GM19193 (cell line): ENCODE results near the gene CNGB1.

ENCODE experiments used
- POLR2A ChIP-seq: IDR thresholded peaks from 4 replicates; pipeline ENCODE4 v1.6.1; 2011; ENCODE audit not compliant: insufficient read depth, insufficient read length; ENCODE audit errors: extremely low read depth

CNGB1 gene

DNA sequence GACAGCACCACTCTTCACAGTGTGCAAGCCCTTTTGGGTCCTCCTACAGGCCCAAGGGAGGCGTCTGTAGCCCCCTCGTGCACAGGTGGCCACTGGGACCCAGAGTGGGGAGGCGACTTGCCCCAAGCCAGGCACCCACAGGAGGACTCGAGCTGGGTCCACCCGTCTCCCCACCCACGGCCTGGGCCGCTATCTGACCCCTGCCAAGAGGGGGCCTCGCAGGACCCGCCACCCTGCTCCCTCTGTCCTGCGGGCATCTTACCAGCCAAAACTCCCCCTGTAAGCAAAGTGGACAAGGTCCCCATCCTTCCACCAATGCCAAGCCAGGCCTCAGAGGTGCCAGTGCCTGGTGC, 31.1 kb downstream of the CNGB1 start:
- TF ChIP-seq POLR2A = no peak

DNA sequence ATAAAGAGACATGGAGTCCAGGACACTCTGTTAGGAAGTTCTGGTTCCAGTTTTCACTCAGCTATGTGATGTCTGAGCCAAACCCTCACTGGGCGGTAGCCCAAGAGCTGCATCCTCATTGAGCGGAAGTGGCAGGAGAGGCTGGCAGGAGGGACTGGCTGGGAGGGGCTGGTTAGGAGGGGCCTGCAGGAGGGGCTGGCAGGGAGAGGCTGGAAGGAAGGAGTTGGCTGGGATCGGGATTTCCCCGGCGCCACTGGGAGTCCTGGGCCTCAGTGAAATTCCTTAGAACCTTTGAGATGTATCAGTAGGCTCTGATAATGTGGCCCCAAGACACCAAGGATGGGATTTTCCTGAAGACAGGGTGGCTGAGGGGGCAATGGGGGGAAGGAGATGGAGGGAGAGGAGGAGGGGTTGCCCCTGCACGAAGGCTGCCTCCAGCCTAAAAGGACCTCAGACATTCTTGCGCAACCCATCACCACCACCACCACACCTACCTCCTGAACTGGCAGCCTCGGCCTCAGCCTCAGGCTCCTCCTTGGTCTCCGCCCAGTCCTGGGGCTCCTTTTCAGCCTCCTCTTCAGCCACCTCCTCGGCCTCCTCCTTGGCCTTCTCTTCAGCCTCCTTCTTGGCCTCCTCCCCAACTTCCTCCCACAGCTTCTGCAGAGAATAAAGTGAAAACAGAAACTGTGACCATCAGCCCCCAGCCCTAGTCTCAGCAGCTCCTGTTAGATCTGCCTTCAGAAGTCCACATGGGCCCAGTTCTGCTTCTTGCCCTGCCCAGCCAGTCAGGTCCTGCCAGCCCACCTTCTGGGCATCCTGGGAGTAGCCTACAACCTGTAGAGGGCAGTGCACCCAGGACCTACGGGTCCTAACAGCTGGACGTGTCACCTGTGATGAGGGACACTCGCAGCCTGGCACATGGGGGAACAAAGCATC, 31.7 kb downstream of the CNGB1 start:
- no peak for TF ChIP-seq POLR2A

DNA sequence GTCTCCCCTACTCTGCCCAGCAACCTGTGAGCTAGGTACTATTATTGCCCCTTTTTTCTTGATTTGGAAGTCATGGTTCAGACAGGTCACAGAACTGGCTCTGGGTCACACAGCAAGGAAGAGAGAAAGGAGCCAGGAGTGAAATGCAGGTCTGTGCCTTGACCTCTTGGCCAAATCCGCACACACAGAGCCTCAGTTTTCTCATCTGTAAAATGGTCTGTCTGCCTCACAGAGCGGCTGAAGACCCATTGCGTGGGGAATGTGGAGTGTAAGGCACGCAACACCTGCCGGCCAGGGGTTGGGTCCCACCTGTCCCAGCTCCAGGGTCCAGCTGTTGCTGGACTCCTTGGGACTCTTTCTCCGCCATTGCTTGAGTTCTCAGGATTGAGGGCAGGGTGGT, 32.4 kb downstream of the CNGB1 start:
- no peak for TF ChIP-seq POLR2A

DNA sequence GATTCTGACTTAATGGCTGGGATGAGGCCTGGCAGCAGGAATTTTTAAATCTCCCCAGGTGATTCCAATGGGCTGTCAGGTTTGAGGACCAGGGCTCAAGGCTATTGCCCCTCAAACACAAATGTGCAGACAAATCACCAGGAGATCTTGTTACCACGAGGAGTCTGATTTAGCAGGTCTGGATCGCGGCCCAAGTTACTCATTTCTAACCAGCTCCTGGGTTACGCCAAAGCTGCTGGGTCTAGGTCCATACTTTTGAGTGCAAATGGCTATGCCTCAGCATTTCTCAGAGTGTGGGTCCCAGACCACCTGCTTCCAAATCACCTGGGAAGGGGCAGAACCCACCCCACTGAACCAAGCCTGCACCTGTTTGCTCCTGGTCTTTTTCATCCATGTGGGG, 33.1 kb downstream of the CNGB1 start:
- no peak for TF ChIP-seq POLR2A

DNA sequence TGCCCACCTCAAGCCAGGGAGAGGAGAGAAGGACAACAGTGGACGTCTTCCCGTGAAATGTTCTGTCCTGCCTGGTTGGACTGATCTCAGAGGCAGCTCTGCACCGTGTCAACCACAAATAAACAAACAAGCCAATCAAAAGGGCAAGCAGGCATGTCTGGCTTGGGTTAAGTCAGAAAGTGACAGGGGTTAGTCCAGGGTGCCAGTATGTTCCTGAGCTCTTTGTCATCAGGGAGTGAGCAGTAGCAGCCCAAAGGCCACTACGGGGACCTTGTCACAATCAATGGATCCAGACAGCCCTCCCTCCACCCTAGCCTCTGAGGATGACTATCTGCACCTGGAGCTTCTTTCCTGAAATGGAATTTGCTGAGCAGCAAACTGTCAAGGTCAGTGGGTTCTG, 35.0 kb downstream of the CNGB1 start:
- TF ChIP-seq POLR2A = no peak

DNA sequence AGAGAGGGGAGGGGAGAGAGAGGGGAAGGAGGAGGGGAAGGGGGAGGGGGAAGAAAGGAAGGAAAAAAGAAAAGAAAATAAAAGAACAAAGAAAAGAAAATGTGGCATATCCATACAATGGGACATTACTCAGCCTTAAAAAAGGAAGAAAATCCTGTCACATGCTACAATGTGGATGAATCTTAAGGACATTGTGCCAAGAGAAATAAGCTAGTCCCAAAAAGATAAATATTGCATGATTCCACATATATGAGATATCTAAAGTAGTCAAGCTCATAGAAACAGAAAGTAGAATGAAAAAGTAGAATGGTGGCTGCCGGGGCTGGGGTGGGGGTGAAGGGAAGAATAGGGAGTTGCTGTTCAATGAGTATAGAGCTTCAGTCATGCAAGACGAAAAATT, 40.4 kb downstream of the CNGB1 start:
- TF ChIP-seq POLR2A = no peak

DNA sequence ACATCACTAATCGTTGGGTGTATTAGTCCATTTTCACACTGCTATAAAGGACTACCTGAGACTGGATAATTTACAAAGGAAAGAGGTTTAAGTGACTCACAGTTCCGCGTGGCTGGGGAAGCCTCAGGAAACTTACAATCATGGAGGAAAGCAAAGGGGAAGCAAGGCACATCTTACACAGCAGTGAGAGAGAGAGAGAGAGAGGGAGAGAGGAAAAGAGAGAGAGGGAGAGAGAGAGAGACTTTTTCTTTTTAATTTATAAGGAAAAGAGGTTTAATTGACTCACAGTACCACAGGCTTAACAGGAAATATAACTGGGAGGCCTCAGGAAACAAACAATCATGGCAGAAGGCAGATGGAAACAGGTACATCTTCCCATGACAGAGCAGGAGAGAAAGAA, 41.7 kb downstream of the CNGB1 start:
- no peak for TF ChIP-seq POLR2A

DNA sequence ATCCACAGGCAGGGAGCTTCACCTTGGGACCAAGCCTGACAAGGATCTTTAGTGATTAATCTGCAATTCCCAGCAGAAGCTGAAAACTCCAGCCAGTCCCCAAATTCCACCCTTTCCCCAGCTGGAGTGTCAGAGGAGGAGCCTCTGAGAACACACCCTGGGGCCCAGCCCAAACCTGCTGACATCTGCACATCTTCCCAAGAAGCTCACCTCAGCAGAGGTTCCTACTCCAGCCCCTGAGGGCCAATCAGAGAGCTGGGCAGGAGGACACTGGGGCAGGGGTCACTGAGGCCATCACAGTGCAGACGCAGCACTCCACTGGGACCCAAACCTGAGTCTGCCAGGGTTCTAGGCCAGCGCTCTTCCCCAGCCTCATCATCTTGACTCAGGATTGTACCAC, 44.9 kb downstream of the CNGB1 start:
- no peak for TF ChIP-seq POLR2A

DNA sequence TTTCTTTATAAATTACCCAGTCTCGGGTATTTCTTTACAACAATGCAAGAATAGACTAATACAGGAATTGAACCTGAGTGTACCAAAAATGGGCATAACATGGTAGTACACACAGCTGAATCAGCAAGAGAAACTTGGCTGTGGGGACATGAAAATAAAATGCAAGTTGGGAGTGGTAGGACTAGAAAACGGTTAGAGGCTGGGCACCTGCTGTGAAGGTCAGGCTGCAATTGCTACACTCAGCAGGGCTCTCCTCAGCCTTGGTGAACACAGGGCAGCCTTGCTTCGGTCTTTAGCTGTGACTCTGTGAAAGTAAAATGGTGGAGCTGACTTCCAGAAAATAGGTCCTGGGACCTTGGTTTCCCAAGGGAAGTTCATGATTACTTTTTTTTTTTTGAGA, 45.6 kb downstream of the CNGB1 start:
- no peak for TF ChIP-seq POLR2A

DNA sequence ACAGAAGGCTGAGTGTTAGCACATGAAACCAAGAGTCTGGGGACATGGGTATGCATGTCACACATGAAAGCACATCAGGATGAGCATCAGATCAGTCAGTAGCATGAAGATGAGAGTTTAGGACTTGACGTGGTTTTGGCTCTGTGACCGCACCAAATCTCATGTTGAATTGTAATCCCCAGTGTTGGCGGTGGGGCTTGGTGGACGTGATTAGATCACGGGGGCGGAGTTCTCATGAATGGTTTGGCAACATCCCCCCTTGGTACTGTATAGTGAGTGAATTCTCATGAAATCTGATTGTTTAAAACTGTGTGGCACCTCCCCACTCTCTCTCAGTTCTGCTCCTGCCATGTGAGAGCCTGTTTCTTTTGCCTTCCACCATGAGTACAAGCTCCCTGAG, 46.4 kb downstream of the CNGB1 start:
- TF ChIP-seq POLR2A = no peak

DNA sequence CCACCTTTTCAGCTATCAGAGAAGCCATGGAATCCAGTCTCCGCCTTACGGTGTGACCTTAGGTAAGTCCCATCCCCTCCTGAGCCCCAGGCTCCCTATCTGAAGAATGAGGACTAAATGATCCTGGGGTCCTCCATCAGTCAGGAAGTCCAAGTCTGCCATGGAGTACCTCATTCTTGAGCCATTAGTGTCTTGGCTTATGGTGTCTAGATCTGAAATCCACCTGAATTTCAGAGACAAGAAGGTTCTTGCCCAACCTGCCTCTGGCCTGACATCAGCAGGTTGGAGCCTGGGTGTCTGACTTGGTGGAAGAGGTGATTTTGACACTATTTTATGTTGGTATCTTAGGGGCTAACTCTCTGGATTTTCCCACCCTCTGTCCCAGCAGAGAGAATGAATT, 47.1 kb downstream of the CNGB1 start:
- TF ChIP-seq POLR2A = no peak

DNA sequence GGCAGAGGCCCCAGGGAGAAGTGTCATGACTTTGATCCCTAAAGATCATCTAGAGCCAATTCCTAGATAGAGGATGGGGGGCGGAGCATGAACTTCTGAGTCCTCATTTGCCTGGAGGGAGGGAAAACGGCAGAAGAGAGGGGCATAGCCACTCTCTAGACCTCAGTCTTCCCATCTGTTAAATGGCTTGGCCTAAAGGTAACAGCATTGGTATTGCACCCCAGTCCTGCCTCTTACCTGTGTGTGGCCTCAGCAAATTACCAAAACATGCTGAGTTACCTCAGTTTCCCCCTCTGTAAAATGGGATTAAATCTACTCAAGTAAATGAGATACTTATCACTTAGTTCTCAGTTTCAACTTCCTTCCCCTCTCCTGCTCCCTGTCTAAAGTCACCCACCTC, 47.5 kb downstream of the CNGB1 start:
- no peak for TF ChIP-seq POLR2A

DNA sequence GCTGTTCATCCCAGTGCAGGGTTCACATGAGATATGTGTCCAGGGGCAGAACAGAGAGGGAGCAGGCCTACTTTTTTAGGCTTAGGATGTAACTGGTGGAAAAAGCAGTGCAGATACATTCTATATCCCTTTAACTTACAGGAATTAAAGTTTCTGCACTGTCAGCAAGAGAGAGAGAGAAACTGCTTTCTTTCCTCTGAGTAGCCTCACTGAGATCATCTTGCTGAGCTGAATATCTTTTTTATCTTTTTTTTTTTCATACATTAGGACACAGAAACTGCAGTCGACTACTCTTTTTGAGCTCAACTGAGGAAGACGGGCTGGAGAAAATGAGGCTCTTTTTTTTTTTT, 50.1 kb downstream of the CNGB1 start:
- TF ChIP-seq POLR2A = no peak

DNA sequence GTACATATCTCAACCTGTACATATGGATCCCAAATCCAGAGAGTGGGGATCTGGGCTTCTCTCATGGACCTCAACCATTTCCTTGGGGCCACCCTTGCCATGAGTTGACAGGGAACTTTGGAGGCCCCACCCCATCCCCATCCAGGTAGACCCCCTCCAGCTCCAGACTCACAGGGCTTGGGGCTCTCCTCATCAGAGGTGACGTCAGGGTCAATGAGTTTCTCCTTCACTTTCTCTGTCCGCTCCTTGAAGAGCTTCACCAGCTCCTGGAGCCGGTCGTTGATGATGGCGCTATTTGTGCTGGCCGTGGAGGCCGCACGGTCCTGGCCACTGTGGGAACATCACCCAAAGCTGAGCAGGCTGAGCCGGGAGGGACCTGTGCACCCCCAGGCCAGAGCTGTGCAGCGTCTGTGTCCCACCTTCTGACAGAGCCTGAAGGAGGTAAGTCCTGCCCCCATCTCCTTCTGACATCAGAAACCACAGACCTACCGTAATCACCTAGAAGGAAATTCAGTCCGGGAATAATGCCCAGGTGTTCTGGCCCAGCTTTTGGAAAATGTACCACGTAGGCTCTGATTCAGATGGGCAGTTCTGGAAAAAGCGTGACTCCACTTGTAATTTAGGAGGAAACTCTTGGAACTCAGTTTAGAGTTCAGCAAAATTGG, 50.6 kb downstream of the CNGB1 start:
- no peak for TF ChIP-seq POLR2A

DNA sequence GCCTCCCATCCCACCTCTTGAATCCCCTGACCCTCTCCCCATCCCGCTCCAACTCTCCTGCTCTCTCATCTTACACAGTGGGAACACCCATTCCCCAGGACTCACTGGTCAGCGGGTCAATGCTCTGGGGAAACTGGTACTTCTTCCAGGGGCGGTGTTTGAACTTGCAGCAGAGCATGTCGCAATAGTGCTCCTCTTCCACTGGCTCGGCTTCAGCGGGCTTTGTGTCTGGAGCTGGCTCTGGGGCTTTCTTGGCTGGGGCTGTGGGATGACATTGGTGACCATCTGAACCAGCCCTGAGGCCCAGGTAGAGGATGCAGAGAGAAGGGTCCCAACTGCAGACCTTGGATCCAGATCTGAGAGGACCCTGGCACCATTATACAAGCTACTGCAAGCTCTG, 51.9 kb downstream of the CNGB1 start:
- TF ChIP-seq POLR2A = no peak

DNA sequence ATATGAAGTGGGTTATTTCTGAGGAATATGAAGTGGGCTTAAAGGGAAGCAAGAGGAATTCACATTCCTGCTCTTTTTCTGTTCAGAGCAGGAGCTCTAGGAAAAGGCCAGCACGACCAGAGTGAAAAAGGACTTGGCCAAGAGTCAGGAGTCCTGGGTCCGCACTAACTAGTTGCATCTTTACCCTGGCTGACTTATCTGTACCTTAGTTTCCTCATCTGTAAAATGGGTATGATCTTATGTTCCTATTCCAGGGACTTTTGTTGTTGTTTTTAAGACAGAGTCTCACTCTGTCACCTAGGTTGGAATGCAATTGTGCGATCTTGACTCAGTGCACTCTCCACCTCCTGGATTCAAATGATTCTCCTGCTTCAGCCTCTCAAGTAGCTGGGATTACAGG, 52.5 kb downstream of the CNGB1 start:
- TF ChIP-seq POLR2A = no peak
